GM04503 (cell line): ENCODE measurements around the gene ANO1.

Experiments used
- DNase-seq: peaks from one replicate; pipeline ENCODE4 v3.0.0-alpha.2; 2012; ENCODE audit warnings: low read depth

The ANO1 gene

GRCh38 chr11:70115778-70116177 is 37.7 kb downstream of the ANO1 start:
- DNase-seq = no peak

- no peak for DNase-seq
Measured at GRCh38 chr11:70116386-70117065, 38.4 kb downstream of the ANO1 start.

- DNase-seq = no peak
Measured at GRCh38 chr11:70117567-70118145, 39.5 kb downstream of the ANO1 start.

GRCh38 chr11:70118642-70119041 is 40.5 kb downstream of the ANO1 start:
- no peak for DNase-seq

GRCh38 chr11:70119502-70119901 is 41.4 kb downstream of the ANO1 start:
- DNase-seq = no peak

GRCh38 chr11:70120674-70121073 is 42.6 kb downstream of the ANO1 start:
- no peak for DNase-seq

GRCh38 chr11:70122490-70123198 is 44.5 kb downstream of the ANO1 start:
- DNase-seq = no peak

GRCh38 chr11:70123711-70124110 is 45.6 kb downstream of the ANO1 start:
- no peak for DNase-seq

- DNase-seq = no peak
Measured at GRCh38 chr11:70124321-70125000, 46.3 kb downstream of the ANO1 start.

GRCh38 chr11:70126494-70126893 is 48.4 kb downstream of the ANO1 start:
- no peak for DNase-seq

- no peak for DNase-seq
Measured at GRCh38 chr11:70127653-70128434, 49.7 kb downstream of the ANO1 start.

GRCh38 chr11:70128435-70128906 is 50.4 kb downstream of the ANO1 start:
- DNase-seq = no peak

- DNase-seq = no peak
Measured at GRCh38 chr11:70129051-70129592, 51.0 kb downstream of the ANO1 start.

GRCh38 chr11:70130636-70131035 is 52.5 kb downstream of the ANO1 start:
- DNase-seq = no peak

- DNase-seq = no peak
Measured at GRCh38 chr11:70131606-70132190, 53.6 kb downstream of the ANO1 start.

- DNase-seq = no peak
Measured at GRCh38 chr11:70132641-70133040, 54.5 kb downstream of the ANO1 start.

GRCh38 chr11:70133771-70134335 is 55.7 kb downstream of the ANO1 start:
- DNase-seq = no peak

- DNase-seq = no peak
Measured at GRCh38 chr11:70134490-70134889, 56.4 kb downstream of the ANO1 start.

GRCh38 chr11:70135142-70135541 is 57.0 kb downstream of the ANO1 start:
- no peak for DNase-seq

- DNase-seq = no peak
Measured at GRCh38 chr11:70135625-70136059, 57.5 kb downstream of the ANO1 start.

GRCh38 chr11:70137383-70137782 is 59.3 kb downstream of the ANO1 start:
- DNase-seq = no peak
